ENCODE data around the gene BMS1.
"Not testable (repeated sequence)": the region's sequence is repeated elsewhere in the genome, so short reads cannot be mapped to it uniquely, and the experiment has no call there.

GRCh38 chr10:42847261-42847660 is 64.7 kb downstream of the BMS1 start:
- TF ChIP-seq CTCF (IDR thresholded peaks at IDR 0.05; ENCODE audit: extremely low read depth in 1 of 2, insufficient read depth in 1 of 2, low read depth in 1 of 2, low read length in 2 of 2); POLR2A (IDR thresholded peaks at IDR 0.05; ENCODE audit: low read depth, low read length); MAX (IDR thresholded peaks at IDR 0.05; ENCODE audit: insufficient read depth, insufficient read length); EZH2 (IDR thresholded peaks at IDR 0.05; ENCODE audit: borderline replicate concordance, low read depth, low read length, severe bottlenecking); POLR2AphosphoS5 (IDR thresholded peaks at IDR 0.05; ENCODE audit: insufficient read depth, low read depth, low read length); JUN (IDR thresholded peaks at IDR 0.05; ENCODE audit: borderline replicate concordance, insufficient read depth, insufficient read length, low read depth); FOS (IDR thresholded peaks at IDR 0.05; ENCODE audit: borderline replicate concordance, insufficient read depth, low read length); MYC (IDR thresholded peaks at IDR 0.05; ENCODE audit: low read depth, low read length); GATA2 (IDR thresholded peaks at IDR 0.05; ENCODE audit: insufficient read depth, insufficient read length, low read depth, low read length): not testable (repeated sequence)
